ENCODE measurements around the gene OR4D5. TPM values are rescaled to one million over a fixed set of nuclear protein-coding genes. Genes with fewer than 3 reads are reported as not detected.
A peak's percentile ranks its signal among the peaks of the same experiment; 100 is the strongest.

OR4D5 gene
- total and polyA plus RNA-seq, 2 of the 8 experiments (the other 6 are each of a cell fraction or from before 2014, with no cell fraction given), result not detected

GRCh38 chr11:123977731-123978347, 38.4 kb downstream of the OR4D5 start, which contains the start of gene OR10S1:
OR10S1 (minus strand) TSS chr11:123977781; CDS start chr11:123977664, 117 bp downstream.
- Histone ChIP-seq H4K5ac (ENCODE audit: insufficient read length, low read depth, low read length) (no peak within 1 kb of the TSS), H4K91ac (replicated peaks; ENCODE audit: insufficient read length, low read length) (no peak within 1 kb of the TSS), H3K9me3 (ENCODE audit: insufficient read depth in 2 of 2, low read depth in 1 of 2, low read length in 1 of 2) (no peaks in the 10 kb centered on the region), H4K20me1 (replicated peaks in 1 of 2; ENCODE audit: control insufficient read depth in 1 of 2, insufficient read depth in 2 of 2, low read length in 2 of 2) (no peaks in the 10 kb centered on the region), H3K18ac (ENCODE audit: extremely low read depth, low read length) (no peak within 1 kb of the TSS), H2BK12ac (ENCODE audit: low read depth, low read length) (peak within 1 kb of the TSS; percentile 21; the same call in 1 of the 2 replicates), H3K23me2 (ENCODE audit: low read depth, low read length) (no peaks in the 10 kb centered on the region), H3K79me2 (ENCODE audit: control insufficient read depth in 1 of 2, insufficient read depth in 2 of 2, low read length in 2 of 2) (no peaks in the 10 kb centered on the region), H2BK20ac (ENCODE audit: low read length) (no peak within 1 kb of the TSS), H3K4ac (replicated peaks; ENCODE audit: insufficient read length, low read depth, low read length) (no peak within 1 kb of the TSS), H2BK5ac (ENCODE audit: low read depth, low read length) (no peak within 1 kb of the TSS), H3K79me1 (ENCODE audit: low read depth, low read length) (no peaks in the 10 kb centered on the region), H3K4me1 (replicated peaks in 1 of 4; ENCODE audit: control insufficient read depth in 3 of 4, insufficient read depth in 4 of 4, low read length in 3 of 4) (0 out of 7 replicates have a peak, but pooled peaks cover 0 to 2% (median 0%) of the 10 kb centered on the region in 4 experiments), H3K27me3 (replicated peaks in 1 of 4; ENCODE audit: control insufficient read depth in 3 of 4, extremely low read depth in 1 of 4, insufficient read depth in 3 of 4, low read length in 3 of 4) (no peaks in the 10 kb centered on the region), H3K4me3 (ENCODE audit: extremely low read depth in 1 of 4, insufficient read depth in 2 of 4, low read depth in 3 of 4, low read length in 4 of 4) (no peak within 1 kb of the TSS), H3K9ac (replicated peaks in 1 of 4; ENCODE audit: extremely low read depth in 1 of 4, low read depth in 3 of 4, low read length in 3 of 4) (no peak within 1 kb of the TSS), H2AFZ (ENCODE audit: low read length) (no peak within 1 kb of the TSS; the same call in 1 of the 2 replicates), H2BK120ac (replicated peaks; ENCODE audit: low read depth, low read length) (no peak within 1 kb of the TSS), H3K27ac (ENCODE audit: low read depth, low read length) (no peak within 1 kb of the TSS), H2BK15ac (ENCODE audit: low read length) (no peak within 1 kb of the TSS), H3K14ac (ENCODE audit: insufficient read length) (peak within 1 kb of the TSS; percentile 52), H2AK5ac (ENCODE audit: low read depth, low read length) (no peak within 1 kb of the TSS), H3K23ac (ENCODE audit: insufficient read length) (no peak within 1 kb of the TSS), H4K8ac (ENCODE audit: extremely low read depth, insufficient read depth, low read length) (no peak within 1 kb of the TSS), H3K56ac (replicated peaks; ENCODE audit: insufficient read length, low read depth, low read length) (no peak within 1 kb of the TSS), H3K36me3 (ENCODE audit: control insufficient read depth in 2 of 4, insufficient read depth in 4 of 4, low read length in 3 of 4) (no peaks in the 10 kb centered on the region), H3K4me2 (ENCODE audit: insufficient read depth in 1 of 2, low read depth in 2 of 2, low read length in 2 of 2) (no peak within 1 kb of the TSS)
- DNase-seq (ENCODE audit: low read depth in 1 of 2, low spot score in 2 of 2) (no peak), FAIRE-seq (no peak)
- ChIA-PET POLR2A (ENCODE audit: partially characterized antibody) (no interaction called here), CTCF (ENCODE audit: partially characterized antibody) (interaction anchor here (1.5 kb wide), 1 partner anchor 22 kb away, joined by 4 read pairs; no protein-coding TSS in a partner anchor)
- TF ChIP-seq BRCA1 (IDR thresholded peaks at IDR 0.05; ENCODE audit: low read depth, low read length) (no peak), SIN3A (conservative IDR thresholded peaks at IDR 0.05 in 1 of 2, IDR thresholded peaks at IDR 0.05 in 1 of 2; ENCODE audit: low read depth in 1 of 2, low read length in 2 of 2) (no peak), SAP30 (IDR thresholded peaks at IDR 0.05; ENCODE audit: insufficient read depth, insufficient replicate concordance, low read length) (no peak), MAFK (IDR thresholded peaks at IDR 0.05; ENCODE audit: low read depth, low read length) (no peak), TBP (IDR thresholded peaks at IDR 0.05; ENCODE audit: low read depth, low read length) (no peak), GABPA (IDR thresholded peaks at IDR 0.05; ENCODE audit: borderline replicate concordance, insufficient read depth, low read length) (no peak), EGR1 (IDR thresholded peaks at IDR 0.05; ENCODE audit: borderline replicate concordance, low read depth, low read length) (no peak), CTCF (IDR thresholded peaks at IDR 0.05; ENCODE audit: control extremely low read depth in 1 of 3, insufficient read depth in 1 of 3, low read depth in 1 of 3, low read length in 3 of 3) (no peak)
- TF ChIP-seq, protein P1, sequence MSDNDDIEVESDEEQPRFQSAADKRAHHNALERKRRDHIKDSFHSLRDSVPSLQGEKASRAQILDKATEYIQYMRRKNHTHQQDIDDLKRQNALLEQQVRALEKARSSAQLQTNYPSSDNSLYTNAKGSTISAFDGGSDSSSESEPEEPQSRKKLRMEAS (IDR thresholded peaks at IDR 0.05), result no peak
